ENCODE data around the gene FBXO47.
"Not testable (repeated sequence)": the region's sequence is repeated elsewhere in the genome, so short reads cannot be mapped to it uniquely, and the experiment has no call there.

Gene FBXO47

DNA sequence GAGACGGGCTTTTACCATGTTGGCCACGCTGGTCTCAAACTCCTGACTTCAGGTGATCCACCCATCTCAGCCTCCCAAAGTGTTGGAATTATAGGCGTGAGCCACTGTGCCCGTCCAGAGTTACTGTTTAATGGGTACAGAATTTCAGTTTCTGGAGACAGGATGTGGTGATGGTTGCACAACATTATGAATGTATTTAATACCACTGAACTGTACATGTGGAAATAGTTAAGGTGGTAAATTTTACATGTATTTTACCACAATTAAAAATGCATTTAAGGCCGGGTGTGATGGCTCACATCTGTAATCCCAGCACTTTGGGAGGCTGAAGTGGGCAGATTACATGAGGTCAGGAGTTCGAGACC lies 9.0 kb upstream of the FBXO47 start:
- H3K9me3 ChIP-seq (ENCODE audit: control insufficient read depth in 1 of 2, low read length in 2 of 2); H3K36me3 ChIP-seq (ENCODE audit: control insufficient read depth in 1 of 2, insufficient read depth in 2 of 2, low read length in 2 of 2); H3K4me3 ChIP-seq (ENCODE audit: low read depth in 1 of 2, low read length in 2 of 2); H3K4me1 ChIP-seq (ENCODE audit: control insufficient read depth in 1 of 2, insufficient read depth in 2 of 2, low read length in 2 of 2); H3K27me3 ChIP-seq (ENCODE audit: low read depth, low read length); H3K27ac ChIP-seq (ENCODE audit: low read length): not testable (repeated sequence)

GRCh38 chr17:38970804-38971203 lies 3.6 kb upstream of the FBXO47 start:
- Histone ChIP-seq H3K4me3 (ENCODE audit: low read depth in 1 of 2, low read length in 2 of 2) (no peak overlapping the region), H3K4me1 (ENCODE audit: control insufficient read depth in 1 of 2, insufficient read depth in 2 of 2, low read length in 2 of 2) (no peaks in the 10 kb centered on the region), H3K36me3 (ENCODE audit: control insufficient read depth in 1 of 2, insufficient read depth in 2 of 2, low read length in 2 of 2) (no peaks in the 10 kb centered on the region), H3K9me3 (ENCODE audit: control insufficient read depth in 1 of 2, low read length in 2 of 2) (no peaks in the 10 kb centered on the region), H3K27ac (ENCODE audit: low read length) (no peak overlapping the region), H3K27me3 (ENCODE audit: low read depth, low read length) (no peaks in the 10 kb centered on the region)

GRCh38 chr17:38970128-38970527 lies 2.9 kb upstream of the FBXO47 start:
- Histone ChIP-seq H3K9me3 (ENCODE audit: control insufficient read depth in 1 of 2, low read length in 2 of 2) (no peaks in the 10 kb centered on the region), H3K27me3 (ENCODE audit: low read depth, low read length) (no peaks in the 10 kb centered on the region), H3K27ac (ENCODE audit: low read length) (no peak overlapping the region), H3K4me1 (ENCODE audit: control insufficient read depth in 1 of 2, insufficient read depth in 2 of 2, low read length in 2 of 2) (no peaks in the 10 kb centered on the region), H3K36me3 (ENCODE audit: control insufficient read depth in 1 of 2, insufficient read depth in 2 of 2, low read length in 2 of 2) (no peaks in the 10 kb centered on the region), H3K4me3 (ENCODE audit: low read depth in 1 of 2, low read length in 2 of 2) (no peak overlapping the region)

GRCh38 chr17:38969281-38969680 lies 2.1 kb upstream of the FBXO47 start:
- Histone ChIP-seq H3K27me3 (ENCODE audit: low read depth, low read length) (no peaks in the 10 kb centered on the region), H3K4me1 (ENCODE audit: control insufficient read depth in 1 of 2, insufficient read depth in 2 of 2, low read length in 2 of 2) (no peaks in the 10 kb centered on the region), H3K4me3 (ENCODE audit: low read depth in 1 of 2, low read length in 2 of 2) (no peak overlapping the region), H3K27ac (ENCODE audit: low read length) (no peak overlapping the region), H3K36me3 (ENCODE audit: control insufficient read depth in 1 of 2, insufficient read depth in 2 of 2, low read length in 2 of 2) (no peaks in the 10 kb centered on the region), H3K9me3 (ENCODE audit: control insufficient read depth in 1 of 2, low read length in 2 of 2) (no peaks in the 10 kb centered on the region)

- H3K4me1 ChIP-seq (ENCODE audit: control insufficient read depth in 1 of 2, insufficient read depth in 2 of 2, low read length in 2 of 2), result no peaks in the 10 kb centered on the region
Measured at GRCh38 chr17:38961413-38961812, 5.8 kb downstream of the FBXO47 start.

DNA sequence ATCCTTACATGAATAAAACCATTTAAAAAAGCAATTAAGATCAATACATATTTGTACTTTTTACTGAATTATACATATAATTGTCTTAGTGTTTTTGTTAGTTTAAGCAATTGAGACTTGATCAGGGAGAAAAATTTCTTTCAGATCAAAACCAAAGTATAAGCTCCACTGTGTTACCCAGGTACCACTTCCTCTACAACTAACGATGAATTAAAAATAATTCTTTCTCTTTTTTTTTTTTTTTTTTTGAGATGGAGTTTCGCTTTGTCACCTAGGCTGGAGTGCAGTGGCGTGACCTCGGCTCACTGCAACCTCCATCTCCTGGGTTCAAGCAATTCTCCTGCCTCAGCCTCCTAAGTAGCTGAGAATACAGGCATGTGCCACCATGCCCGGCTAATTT lies 6.8 kb downstream of the FBXO47 start:
- Histone ChIP-seq H3K4me1 (ENCODE audit: control insufficient read depth in 1 of 2, insufficient read depth in 2 of 2, low read length in 2 of 2) (no peaks in the 10 kb centered on the region), H3K27ac (ENCODE audit: low read length) (no peak overlapping the region), H3K27me3 (ENCODE audit: low read depth, low read length) (no peaks in the 10 kb centered on the region), H3K9me3 (ENCODE audit: control insufficient read depth in 1 of 2, low read length in 2 of 2) (no peaks in the 10 kb centered on the region), H3K36me3 (ENCODE audit: control insufficient read depth in 1 of 2, insufficient read depth in 2 of 2, low read length in 2 of 2) (no peaks in the 10 kb centered on the region), H3K4me3 (ENCODE audit: low read depth in 1 of 2, low read length in 2 of 2) (no peak overlapping the region)

More at GRCh38 chr17:38961413-38961812, 5.8 kb downstream of the FBXO47 start:
- Histone ChIP-seq H3K9me3 (ENCODE audit: control insufficient read depth in 1 of 2, low read length in 2 of 2) (no peaks in the 10 kb centered on the region), H3K4me3 (ENCODE audit: low read depth in 1 of 2, low read length in 2 of 2) (no peak overlapping the region), H3K36me3 (ENCODE audit: control insufficient read depth in 1 of 2, insufficient read depth in 2 of 2, low read length in 2 of 2) (no peaks in the 10 kb centered on the region), H3K27me3 (ENCODE audit: low read depth, low read length) (no peaks in the 10 kb centered on the region), H3K27ac (ENCODE audit: low read length) (no peak overlapping the region)

- Histone ChIP-seq H3K27me3 (ENCODE audit: low read depth, low read length) (no peaks in the 10 kb centered on the region), H3K9me3 (ENCODE audit: control insufficient read depth in 1 of 2, low read length in 2 of 2) (no peaks in the 10 kb centered on the region), H3K27ac (ENCODE audit: low read length) (no peak overlapping the region)
Measured at GRCh38 chr17:38959508-38959907, 7.7 kb downstream of the FBXO47 start.

DNA sequence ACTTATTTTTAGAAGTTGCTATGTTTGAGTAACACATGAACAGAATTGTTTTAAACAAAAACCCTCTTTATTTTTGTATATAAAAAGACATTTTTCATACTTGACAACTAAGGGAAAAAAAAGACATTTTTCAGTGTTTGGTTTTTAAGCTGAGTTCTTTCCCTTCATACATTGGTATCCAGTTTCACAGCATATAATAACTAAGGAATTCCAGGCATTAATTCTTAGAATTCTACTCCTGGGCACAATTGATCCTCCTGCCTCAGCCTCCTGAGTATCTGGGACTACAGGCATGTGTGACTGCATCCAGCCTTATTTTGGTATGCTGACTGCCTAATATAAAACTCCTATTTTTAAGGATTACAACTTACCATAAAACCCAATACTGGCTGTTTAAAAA lies 8.4 kb downstream of the FBXO47 start:
- H3K4me1 ChIP-seq (ENCODE audit: control insufficient read depth in 1 of 2, insufficient read depth in 2 of 2, low read length in 2 of 2), result no peaks in the 10 kb centered on the region
- no peak overlapping the region for H3K27ac ChIP-seq (ENCODE audit: low read length)
- H3K36me3 ChIP-seq (ENCODE audit: control insufficient read depth in 1 of 2, insufficient read depth in 2 of 2, low read length in 2 of 2), result no peaks in the 10 kb centered on the region
- H3K4me3 ChIP-seq (ENCODE audit: low read depth in 1 of 2, low read length in 2 of 2), result no peak overlapping the region
- H3K27me3 ChIP-seq (ENCODE audit: low read depth, low read length), result no peaks in the 10 kb centered on the region
- no peaks in the 10 kb centered on the region for H3K9me3 ChIP-seq (ENCODE audit: control insufficient read depth in 1 of 2, low read length in 2 of 2)

More at GRCh38 chr17:38959508-38959907, 7.7 kb downstream of the FBXO47 start:
- Histone ChIP-seq H3K4me1 (ENCODE audit: control insufficient read depth in 1 of 2, insufficient read depth in 2 of 2, low read length in 2 of 2) (no peaks in the 10 kb centered on the region), H3K4me3 (ENCODE audit: low read depth in 1 of 2, low read length in 2 of 2) (no peak overlapping the region), H3K36me3 (ENCODE audit: control insufficient read depth in 1 of 2, insufficient read depth in 2 of 2, low read length in 2 of 2) (no peaks in the 10 kb centered on the region)

DNA sequence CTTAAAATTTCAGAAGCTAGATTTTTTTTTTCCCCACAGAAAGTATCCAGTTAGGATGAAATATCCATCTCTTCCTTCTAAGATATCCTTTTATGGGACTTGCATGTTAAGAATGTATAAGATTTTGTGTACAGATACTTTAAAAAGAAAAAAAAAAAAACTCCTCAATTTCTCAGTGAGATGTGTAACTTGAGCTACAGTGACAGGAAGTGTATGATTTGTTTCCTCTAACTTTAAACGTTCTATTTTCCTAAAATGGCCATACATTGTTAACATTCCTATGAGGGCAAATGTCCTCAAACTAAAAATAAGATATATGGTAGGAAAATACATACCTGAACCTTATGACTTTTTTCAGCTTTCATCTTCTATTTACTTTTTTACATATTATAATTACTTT lies 8.9 kb downstream of the FBXO47 start:
- no peak overlapping the region for H3K4me3 ChIP-seq (ENCODE audit: low read depth in 1 of 2, low read length in 2 of 2)
- H3K27me3 ChIP-seq (ENCODE audit: low read depth, low read length), result no peaks in the 10 kb centered on the region
- no peaks in the 10 kb centered on the region for H3K9me3 ChIP-seq (ENCODE audit: control insufficient read depth in 1 of 2, low read length in 2 of 2)
- H3K36me3 ChIP-seq (ENCODE audit: control insufficient read depth in 1 of 2, insufficient read depth in 2 of 2, low read length in 2 of 2), result no peaks in the 10 kb centered on the region
- H3K4me1 ChIP-seq (ENCODE audit: control insufficient read depth in 1 of 2, insufficient read depth in 2 of 2, low read length in 2 of 2), result no peaks in the 10 kb centered on the region
- no peak overlapping the region for H3K27ac ChIP-seq (ENCODE audit: low read length)

- not testable (repeated sequence) for H3K4me1 ChIP-seq (ENCODE audit: control insufficient read depth in 1 of 2, insufficient read depth in 2 of 2, low read length in 2 of 2); H3K9me3 ChIP-seq (ENCODE audit: control insufficient read depth in 1 of 2, low read length in 2 of 2); H3K27me3 ChIP-seq (ENCODE audit: low read depth, low read length); H3K36me3 ChIP-seq (ENCODE audit: control insufficient read depth in 1 of 2, insufficient read depth in 2 of 2, low read length in 2 of 2); H3K27ac ChIP-seq (ENCODE audit: low read length); H3K4me3 ChIP-seq (ENCODE audit: low read depth in 1 of 2, low read length in 2 of 2)
Measured at GRCh38 chr17:38953800-38954199, 13.4 kb downstream of the FBXO47 start.

GRCh38 chr17:38947189-38947588 lies 20.0 kb downstream of the FBXO47 start:
- no peak overlapping the region for H3K27ac ChIP-seq (ENCODE audit: low read length)

DNA sequence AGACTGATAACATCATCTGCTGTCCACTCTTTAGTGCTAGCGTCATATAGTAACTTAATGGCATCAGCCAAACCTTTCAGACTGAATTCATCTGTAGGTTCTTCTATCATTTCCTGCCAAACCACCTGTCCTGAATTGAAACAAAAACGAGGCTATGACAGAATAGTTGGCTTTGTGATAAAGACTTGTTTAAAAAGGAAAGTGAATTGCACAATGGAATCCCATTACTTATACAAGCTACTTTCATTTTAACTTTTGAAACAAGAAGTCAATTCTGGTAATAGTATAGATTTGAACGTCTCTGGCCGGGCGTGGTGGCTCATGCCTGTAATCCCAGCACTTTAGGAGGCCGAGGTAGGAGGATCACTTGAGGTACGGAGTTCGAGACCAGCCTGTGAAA lies 23.6 kb downstream of the FBXO47 start:
- Histone ChIP-seq H3K4me3 (ENCODE audit: low read depth in 1 of 2, low read length in 2 of 2) (no peak overlapping the region), H3K4me1 (ENCODE audit: control insufficient read depth in 1 of 2, insufficient read depth in 2 of 2, low read length in 2 of 2) (peaks cover 0 to 5% of the 10 kb centered on the region in 2 donors), H3K9me3 (ENCODE audit: control insufficient read depth in 1 of 2, low read length in 2 of 2) (no peaks in the 10 kb centered on the region), H3K27me3 (ENCODE audit: low read depth, low read length) (no peaks in the 10 kb centered on the region), H3K36me3 (ENCODE audit: control insufficient read depth in 1 of 2, insufficient read depth in 2 of 2, low read length in 2 of 2) (no peaks in the 10 kb centered on the region), H3K27ac (ENCODE audit: low read length) (no peak overlapping the region)

More at GRCh38 chr17:38947189-38947588, 20.0 kb downstream of the FBXO47 start:
- Histone ChIP-seq H3K9me3 (ENCODE audit: control insufficient read depth in 1 of 2, low read length in 2 of 2) (no peaks in the 10 kb centered on the region), H3K36me3 (ENCODE audit: control insufficient read depth in 1 of 2, insufficient read depth in 2 of 2, low read length in 2 of 2) (no peaks in the 10 kb centered on the region), H3K4me1 (ENCODE audit: control insufficient read depth in 1 of 2, insufficient read depth in 2 of 2, low read length in 2 of 2) (peaks cover 0 to 5% of the 10 kb centered on the region in 2 donors), H3K27me3 (ENCODE audit: low read depth, low read length) (no peaks in the 10 kb centered on the region), H3K4me3 (ENCODE audit: low read depth in 1 of 2, low read length in 2 of 2) (no peak overlapping the region)
